RWPE2 (cell line): ENCODE data around the gene PLCL2.

Source experiments
- ATAC-seq: fragments of 200-7000 bp; cut with Tn5 transposase; 3 replicates; pipeline ENCODE4 v1.9.1; 2021; ENCODE audit warnings: low read depth
- DNase-seq: peaks from one replicate; pipeline ENCODE4 v3.0.0-alpha.2; 2020; ENCODE audit warnings: low spot score
- H3K27ac ChIP-seq: fragments of 450-650 bp; 2 replicates; pipeline ENCODE4 v1.5.1; 2017; ENCODE audit warnings: mild to moderate bottlenecking; ENCODE audit not compliant: poor library complexity, severe bottlenecking
- H3K27me3 ChIP-seq: fragments of 250-450 bp; sonication (Bioruptor Pico); 2 replicates; pipeline ENCODE4 v1.5.1; 2021; ENCODE audit warnings: mild to moderate bottlenecking, moderate library complexity; ENCODE audit not compliant: insufficient read depth, poor library complexity, severe bottlenecking
- H3K36me3 ChIP-seq: fragments of 250-450 bp; sonication (Bioruptor Pico); 2 replicates; pipeline ENCODE4 v1.5.1; 2020; ENCODE audit warnings: low read depth, mild to moderate bottlenecking, moderate library complexity
- H3K4me1 ChIP-seq: fragments of 250-450 bp; sonication (Bioruptor Pico); 2 replicates; pipeline ENCODE4 v1.5.1; 2021; ENCODE audit warnings: mild to moderate bottlenecking, moderate library complexity; ENCODE audit not compliant: insufficient read depth, poor library complexity, severe bottlenecking
- H3K4me3 ChIP-seq: fragments of 250-450 bp; sonication (Bioruptor Pico); 2 replicates; pipeline ENCODE4 v1.5.1; 2021; ENCODE audit warnings: mild to moderate bottlenecking, moderate library complexity; ENCODE audit not compliant: severe bottlenecking
- H3K9me3 ChIP-seq: fragments of 250-450 bp; sonication (Bioruptor Pico); 2 replicates; pipeline ENCODE4 v1.5.1; 2021; ENCODE audit warnings: mild to moderate bottlenecking, moderate library complexity; ENCODE audit not compliant: severe bottlenecking
- CTCF ChIP-seq: fragments of 450-650 bp; IDR thresholded peaks from one replicate; pipeline ENCODE4 v1.5.1; 2017; ENCODE audit warnings: mild to moderate bottlenecking, moderate library complexity; ENCODE audit not compliant: poor library complexity, severe bottlenecking

PLCL2 gene

GRCh38 chr3:17030438-17030837 lies 145.7 kb downstream of the PLCL2 start:
- peak; percentile 40; the same call in 1 of the 3 replicates for ATAC-seq
- H3K27me3 ChIP-seq: no peaks in the 10 kb centered on the region
- H3K36me3 ChIP-seq: no peaks in the 10 kb centered on the region
- no peak for DNase-seq
- no peak overlapping the region for H3K27ac ChIP-seq
- H3K4me1 ChIP-seq: no peaks in the 10 kb centered on the region
- H3K4me3 ChIP-seq: no peak overlapping the region
- no peak for TF ChIP-seq CTCF
- no peaks in the 10 kb centered on the region for H3K9me3 ChIP-seq

GRCh38 chr3:17030956-17031652 lies 146.3 kb downstream of the PLCL2 start:
- Histone ChIP-seq H3K4me1 (no peaks in the 10 kb centered on the region), H3K4me3 (no peak overlapping the region), H3K27ac (no peak overlapping the region), H3K27me3 (no peaks in the 10 kb centered on the region), H3K9me3 (no peaks in the 10 kb centered on the region), H3K36me3 (no peaks in the 10 kb centered on the region)
- DNase-seq (no peak), ATAC-seq (no peak; the same call in 2 of the 3 replicates)
- no peak for TF ChIP-seq CTCF

GRCh38 chr3:17032407-17033034 lies 147.8 kb downstream of the PLCL2 start:
- Histone ChIP-seq H3K27me3 (no peaks in the 10 kb centered on the region), H3K9me3 (no peaks in the 10 kb centered on the region), H3K4me1 (no peaks in the 10 kb centered on the region), H3K36me3 (no peaks in the 10 kb centered on the region), H3K27ac (no peak overlapping the region), H3K4me3 (no peak overlapping the region)
- DNase-seq: no peak
- ATAC-seq: peak; percentile 72
- TF ChIP-seq CTCF: peak; percentile 59

- DNase-seq (no peak), ATAC-seq (no peak)
- no peaks in the 10 kb centered on the region for H3K27me3 ChIP-seq
- no peak overlapping the region for H3K27ac ChIP-seq
- H3K36me3 ChIP-seq: no peaks in the 10 kb centered on the region
- no peak for TF ChIP-seq CTCF
- peaks cover 1% of the 10 kb centered on the region for H3K4me1 ChIP-seq
- H3K4me3 ChIP-seq: no peak overlapping the region
- H3K9me3 ChIP-seq: no peaks in the 10 kb centered on the region
These were observed 148.9 kb downstream of the PLCL2 start for GRCh38 chr3:17033516-17034168.
